SK-N-SH treated with all-trans-retinoic acid at 6 μM for 48 hours (cell line): Measurements from ENCODE around the gene PCDHGB2.
"Not testable (repeated sequence)": the region's sequence is repeated elsewhere in the genome, so short reads cannot be mapped to it uniquely, and the experiment has no call there.

ENCODE experiments used
- ARNTL ChIP-seq: fragments of 450-650 bp; formaldehyde crosslinking; IDR thresholded peaks from 2 replicates; pipeline ENCODE4 v1.5.0; 2020; ENCODE audit warnings: low read depth, mild to moderate bottlenecking, moderate library complexity, borderline replicate concordance
- ESRRG ChIP-seq: fragments of 250-450 bp; sonication (Bioruptor Pico); IDR thresholded peaks from 2 replicates; pipeline ENCODE4 v1.6.1; 2021; ENCODE audit warnings: mild to moderate bottlenecking
- GLIS3 ChIP-seq: fragments of 250-450 bp; sonication (Bioruptor Pico); IDR thresholded peaks from 2 replicates; pipeline ENCODE4 v1.5.0; 2020; ENCODE audit warnings: mild to moderate bottlenecking, moderate library complexity
- PATZ1 ChIP-seq: fragments of 250-450 bp; sonication (Bioruptor Pico); IDR thresholded peaks from 2 replicates; pipeline ENCODE4 v1.8.0; 2020; ENCODE audit warnings: mild to moderate bottlenecking, moderate library complexity, borderline replicate concordance
- ZFP3 ChIP-seq: fragments of 250-450 bp; sonication (Bioruptor Pico); IDR thresholded peaks from 2 replicates; pipeline ENCODE4 v1.5.0; 2020; ENCODE audit warnings: mild to moderate bottlenecking, moderate library complexity
- ZFP30 ChIP-seq: fragments of 450-650 bp; formaldehyde crosslinking; IDR thresholded peaks from 2 replicates; pipeline ENCODE4 v1.5.0; 2022; ENCODE audit warnings: mild to moderate bottlenecking, moderate library complexity
- TF ChIP-seq, protein P1 (sequence below): fragments of 250-450 bp; sonication (Bioruptor Pico); IDR thresholded peaks from 2 replicates; pipeline ENCODE4 v1.5.0; 2020; ENCODE audit warnings: mild to moderate bottlenecking, moderate library complexity

GRCh38 chr5:141332571-141332970 is 27.2 kb upstream of the PCDHGB2 start:
- TF ChIP-seq ZFP30 (CRISPR knock-in tag); ESRRG (CRISPR knock-in tag); GLIS3 (CRISPR knock-in tag); ZFP3; PATZ1 (CRISPR knock-in tag); ARNTL (CRISPR knock-in tag): not testable (repeated sequence)
- TF ChIP-seq, protein P1, sequence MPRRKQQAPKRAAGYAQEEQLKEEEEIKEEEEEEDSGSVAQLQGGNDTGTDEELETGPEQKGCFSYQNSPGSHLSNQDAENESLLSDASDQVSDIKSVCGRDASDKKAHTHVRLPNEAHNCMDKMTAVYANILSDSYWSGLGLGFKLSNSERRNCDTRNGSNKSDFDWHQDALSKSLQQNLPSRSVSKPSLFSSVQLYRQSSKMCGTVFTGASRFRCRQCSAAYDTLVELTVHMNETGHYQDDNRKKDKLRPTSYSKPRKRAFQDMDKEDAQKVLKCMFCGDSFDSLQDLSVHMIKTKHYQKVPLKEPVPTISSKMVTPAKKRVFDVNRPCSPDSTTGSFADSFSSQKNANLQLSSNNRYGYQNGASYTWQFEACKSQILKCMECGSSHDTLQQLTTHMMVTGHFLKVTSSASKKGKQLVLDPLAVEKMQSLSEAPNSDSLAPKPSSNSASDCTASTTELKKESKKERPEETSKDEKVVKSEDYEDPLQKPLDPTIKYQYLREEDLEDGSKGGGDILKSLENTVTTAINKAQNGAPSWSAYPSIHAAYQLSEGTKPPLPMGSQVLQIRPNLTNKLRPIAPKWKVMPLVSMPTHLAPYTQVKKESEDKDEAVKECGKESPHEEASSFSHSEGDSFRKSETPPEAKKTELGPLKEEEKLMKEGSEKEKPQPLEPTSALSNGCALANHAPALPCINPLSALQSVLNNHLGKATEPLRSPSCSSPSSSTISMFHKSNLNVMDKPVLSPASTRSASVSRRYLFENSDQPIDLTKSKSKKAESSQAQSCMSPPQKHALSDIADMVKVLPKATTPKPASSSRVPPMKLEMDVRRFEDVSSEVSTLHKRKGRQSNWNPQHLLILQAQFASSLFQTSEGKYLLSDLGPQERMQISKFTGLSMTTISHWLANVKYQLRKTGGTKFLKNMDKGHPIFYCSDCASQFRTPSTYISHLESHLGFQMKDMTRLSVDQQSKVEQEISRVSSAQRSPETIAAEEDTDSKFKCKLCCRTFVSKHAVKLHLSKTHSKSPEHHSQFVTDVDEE (CRISPR knock-in tag) = not testable (repeated sequence)
